ENCODE results near the gene GBGT1. TPM values are rescaled to one million over a fixed set of nuclear protein-coding genes. Genes with fewer than 3 reads are reported as not detected.

The GBGT1 gene
- total and polyA plus RNA-seq, 2 donors (not counting 1 experiment from before 2014, with no cell fraction given) = 2.6 to 4.1 TPM

DNA sequence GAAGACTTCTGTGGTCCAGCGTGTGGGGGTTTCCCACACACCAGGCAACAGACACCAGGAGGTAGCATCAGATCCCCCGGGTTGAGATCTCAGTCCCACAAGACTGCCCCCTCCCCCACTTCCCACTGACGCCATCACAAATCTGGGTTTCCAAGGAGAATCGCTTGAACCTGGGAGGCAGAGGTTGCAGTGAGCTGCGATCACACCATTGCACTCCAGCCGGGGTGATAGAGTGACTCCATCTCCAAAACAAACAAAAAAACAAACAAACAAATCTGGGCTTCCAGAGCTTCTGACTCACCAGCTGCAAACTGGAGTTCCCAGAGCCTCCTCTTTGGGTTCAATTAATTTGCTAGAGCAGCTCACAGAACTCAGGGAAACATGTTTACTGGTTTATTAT lies 4.7 kb upstream of the GBGT1 start:
- Histone ChIP-seq H2AFZ (ENCODE audit: low read length) (no peak overlapping the region), H3K4me2 (ENCODE audit: extremely low read depth, insufficient read depth, low read length) (no peak overlapping the region), H3K27ac (ENCODE audit: insufficient read depth, low read length) (no peak overlapping the region), H3K4me1 (ENCODE audit: control insufficient read depth, extremely low read depth, insufficient read depth, low read length) (no peaks in the 10 kb centered on the region), H3K27me3 (ENCODE audit: control insufficient read depth, insufficient read depth, low read length) (peaks cover 3% of the 10 kb centered on the region), H3K4me3 (replicated peaks in 1 of 4; ENCODE audit: control extremely low read depth in 1 of 4, insufficient read depth in 1 of 4, low read depth in 3 of 4, low read length in 4 of 4) (no peak overlapping the region), H3K9me3 (ENCODE audit: control insufficient read depth, insufficient read depth, low read depth, low read length) (no peaks in the 10 kb centered on the region), H3K36me3 (ENCODE audit: control insufficient read depth, insufficient read depth, low read length) (no peaks in the 10 kb centered on the region), H4K20me1 (ENCODE audit: control insufficient read depth, extremely low read depth, insufficient read depth, low read length) (no peaks in the 10 kb centered on the region), H3K9ac (ENCODE audit: insufficient read depth, low read length) (no peak overlapping the region), H3K79me2 (ENCODE audit: control insufficient read depth, insufficient read depth, low read length) (no peaks in the 10 kb centered on the region)
- TF ChIP-seq EZH2 (IDR thresholded peaks at IDR 0.05; ENCODE audit: low read length, missing control alignments) = no peak
- TF ChIP-seq, protein P1, sequence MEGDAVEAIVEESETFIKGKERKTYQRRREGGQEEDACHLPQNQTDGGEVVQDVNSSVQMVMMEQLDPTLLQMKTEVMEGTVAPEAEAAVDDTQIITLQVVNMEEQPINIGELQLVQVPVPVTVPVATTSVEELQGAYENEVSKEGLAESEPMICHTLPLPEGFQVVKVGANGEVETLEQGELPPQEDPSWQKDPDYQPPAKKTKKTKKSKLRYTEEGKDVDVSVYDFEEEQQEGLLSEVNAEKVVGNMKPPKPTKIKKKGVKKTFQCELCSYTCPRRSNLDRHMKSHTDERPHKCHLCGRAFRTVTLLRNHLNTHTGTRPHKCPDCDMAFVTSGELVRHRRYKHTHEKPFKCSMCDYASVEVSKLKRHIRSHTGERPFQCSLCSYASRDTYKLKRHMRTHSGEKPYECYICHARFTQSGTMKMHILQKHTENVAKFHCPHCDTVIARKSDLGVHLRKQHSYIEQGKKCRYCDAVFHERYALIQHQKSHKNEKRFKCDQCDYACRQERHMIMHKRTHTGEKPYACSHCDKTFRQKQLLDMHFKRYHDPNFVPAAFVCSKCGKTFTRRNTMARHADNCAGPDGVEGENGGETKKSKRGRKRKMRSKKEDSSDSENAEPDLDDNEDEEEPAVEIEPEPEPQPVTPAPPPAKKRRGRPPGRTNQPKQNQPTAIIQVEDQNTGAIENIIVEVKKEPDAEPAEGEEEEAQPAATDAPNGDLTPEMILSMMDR (conservative IDR thresholded peaks at IDR 0.05 in 1 of 2, IDR thresholded peaks at IDR 0.05 in 1 of 2; ENCODE audit: low read depth in 1 of 2, low read length in 2 of 2) = no peak
- no peak for DNase-seq (ENCODE audit: low read depth in 2 of 2)

DNA sequence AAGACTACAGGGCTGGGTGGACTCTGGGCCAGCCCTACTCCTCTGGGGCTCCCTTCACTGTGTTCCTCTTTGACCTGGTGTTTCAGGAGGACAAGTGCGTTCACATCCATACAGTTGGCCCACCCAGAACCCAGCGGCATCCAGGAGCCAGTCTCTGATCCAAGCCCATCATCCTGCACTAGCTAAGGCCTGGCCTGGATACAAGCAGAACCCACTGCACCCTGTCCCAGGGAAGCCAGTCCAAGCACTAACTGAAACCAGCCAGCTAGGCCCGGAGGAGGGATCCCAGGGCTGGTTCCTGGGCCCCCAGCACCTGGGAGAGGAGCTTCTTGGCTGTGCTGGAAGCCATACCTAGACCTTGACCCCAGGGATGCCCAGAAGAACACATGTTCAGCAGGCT lies 4.1 kb upstream of the GBGT1 start:
- no peaks in the 10 kb centered on the region for H3K36me3 ChIP-seq (ENCODE audit: control insufficient read depth, insufficient read depth, low read length)
- no peak overlapping the region for H3K4me3 ChIP-seq (replicated peaks in 1 of 4; ENCODE audit: control extremely low read depth in 1 of 4, insufficient read depth in 1 of 4, low read depth in 3 of 4, low read length in 4 of 4)
- H3K9me3 ChIP-seq (ENCODE audit: control insufficient read depth, insufficient read depth, low read depth, low read length) = no peaks in the 10 kb centered on the region
- H4K20me1 ChIP-seq (ENCODE audit: control insufficient read depth, extremely low read depth, insufficient read depth, low read length) = no peaks in the 10 kb centered on the region
- H3K4me2 ChIP-seq (ENCODE audit: extremely low read depth, insufficient read depth, low read length) = no peak overlapping the region
- no peak overlapping the region for H2AFZ ChIP-seq (ENCODE audit: low read length)
- no peaks in the 10 kb centered on the region for H3K27me3 ChIP-seq (ENCODE audit: control insufficient read depth, insufficient read depth, low read length)
- H3K9ac ChIP-seq (ENCODE audit: insufficient read depth, low read length) = no peak overlapping the region
- no peak for DNase-seq (ENCODE audit: low read depth in 2 of 2)
- TF ChIP-seq, protein P1 (conservative IDR thresholded peaks at IDR 0.05 in 1 of 2, IDR thresholded peaks at IDR 0.05 in 1 of 2; ENCODE audit: low read depth in 1 of 2, low read length in 2 of 2) = no peak
- no peak for TF ChIP-seq EZH2 (IDR thresholded peaks at IDR 0.05; ENCODE audit: low read length, missing control alignments)
- no peaks in the 10 kb centered on the region for H3K79me2 ChIP-seq (ENCODE audit: control insufficient read depth, insufficient read depth, low read length)
- no peaks in the 10 kb centered on the region for H3K4me1 ChIP-seq (ENCODE audit: control insufficient read depth, extremely low read depth, insufficient read depth, low read length)
- H3K27ac ChIP-seq (ENCODE audit: insufficient read depth, low read length) = no peak overlapping the region

DNA sequence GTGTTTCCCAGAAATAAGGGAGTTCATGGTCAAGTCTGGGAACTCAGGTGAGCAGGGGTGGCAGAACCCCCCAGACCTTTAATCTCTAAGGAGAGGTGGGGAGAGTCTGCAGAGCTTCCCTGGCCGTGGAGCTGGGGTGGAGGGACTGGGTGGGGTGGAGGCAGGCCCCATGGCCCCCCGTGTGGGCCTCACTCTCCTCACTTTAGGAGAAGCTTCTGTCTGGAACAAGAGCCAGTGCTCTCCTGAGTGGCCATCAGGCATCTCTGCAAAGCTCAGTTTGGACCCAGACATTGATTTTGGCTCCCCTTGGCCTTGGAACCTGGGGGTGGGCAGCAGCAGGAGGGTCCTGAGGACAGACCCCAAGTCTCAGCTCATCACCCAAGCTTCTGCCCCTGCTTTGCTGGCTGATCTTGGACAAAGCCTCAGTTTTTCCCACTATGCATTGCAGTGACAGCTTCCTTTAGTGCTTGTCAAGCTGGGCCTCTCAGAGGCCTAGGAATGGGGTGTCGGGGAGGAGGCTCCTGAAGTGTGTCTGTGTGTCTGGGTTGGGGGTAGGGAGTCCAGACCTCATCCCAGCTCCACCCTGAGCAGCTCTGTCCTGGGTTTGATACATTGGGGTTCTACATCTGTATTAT lies 3.5 kb upstream of the GBGT1 start:
- Histone ChIP-seq H2AFZ (ENCODE audit: low read length) (no peak overlapping the region), H3K27me3 (ENCODE audit: control insufficient read depth, insufficient read depth, low read length) (no peaks in the 10 kb centered on the region), H3K4me1 (ENCODE audit: control insufficient read depth, extremely low read depth, insufficient read depth, low read length) (no peaks in the 10 kb centered on the region)

More for the DNA sequence above, 3.5 kb upstream of the GBGT1 start:
- Histone ChIP-seq H3K4me3 (replicated peaks in 1 of 4; ENCODE audit: control extremely low read depth in 1 of 4, insufficient read depth in 1 of 4, low read depth in 3 of 4, low read length in 4 of 4) (no peak overlapping the region), H3K27ac (ENCODE audit: insufficient read depth, low read length) (no peak overlapping the region), H3K79me2 (ENCODE audit: control insufficient read depth, insufficient read depth, low read length) (no peaks in the 10 kb centered on the region), H3K9ac (ENCODE audit: insufficient read depth, low read length) (no peak overlapping the region), H3K9me3 (ENCODE audit: control insufficient read depth, insufficient read depth, low read depth, low read length) (no peaks in the 10 kb centered on the region), H4K20me1 (ENCODE audit: control insufficient read depth, extremely low read depth, insufficient read depth, low read length) (no peaks in the 10 kb centered on the region), H3K4me2 (ENCODE audit: extremely low read depth, insufficient read depth, low read length) (no peak overlapping the region), H3K36me3 (ENCODE audit: control insufficient read depth, insufficient read depth, low read length) (no peaks in the 10 kb centered on the region)
- TF ChIP-seq, protein P1 (conservative IDR thresholded peaks at IDR 0.05 in 1 of 2, IDR thresholded peaks at IDR 0.05 in 1 of 2; ENCODE audit: low read depth in 1 of 2, low read length in 2 of 2) = no peak
- no peak for TF ChIP-seq EZH2 (IDR thresholded peaks at IDR 0.05; ENCODE audit: low read length, missing control alignments)
- no peak for DNase-seq (ENCODE audit: low read depth in 2 of 2)

Measured in fibroblast of lung (primary cell).